GM12878 (cell line): ENCODE data around the gene ANK3. TPM values are rescaled to one million over a fixed set of nuclear protein-coding genes. Genes with fewer than 3 reads are reported as not detected.

Experiments
- ATAC-seq: fragments of 200-7000 bp; cut with Tn5 transposase; 3 replicates; pipeline ENCODE4 v1.9.1; 2020; ENCODE audit warnings: mild to moderate bottlenecking, moderate library complexity
- BruUV-seq: library from RNA; stranded (reverse); fragments of 400-500 nt; replicated peaks from 2 replicates; lab custom pipeline; 2021; lab: Mats Ljungman, UMichigan
- CTCF ChIA-PET: fragments of 300-600 bp; sonication (Branson Sonifier 250); formaldehyde crosslinking; extraction: SDS; loops from one replicate; lab custom pipeline; 2021; ENCODE audit warnings: inconsistent platforms; lab: Yijun Ruan, JAX
- POLR2A ChIA-PET: fragments of 350-600 bp; formaldehyde crosslinking; extraction: SDS; loops from one replicate; lab custom pipeline; 2021; ENCODE audit warnings: inconsistent platforms; lab: Charles Lee
- RAD21 ChIA-PET: fragments of 300-600 bp; sonication (Branson Sonifier 250); formaldehyde crosslinking; loops from one replicate; lab custom pipeline; 2023; ENCODE audit warnings: antibody characterized with exemption; ENCODE audit not compliant: unreplicated experiment; lab: Charles Lee
- SMC1A ChIA-PET: fragments of 300-600 bp; sonication (Branson Sonifier 250); formaldehyde crosslinking; loops from one replicate; lab custom pipeline; 2023; ENCODE audit not compliant: unreplicated experiment, uncharacterized antibody; lab: Charles Lee
- DNase-seq: peaks from one replicate; pipeline ENCODE4 v3.0.0-alpha.2; 2011; ENCODE audit warnings: low read depth, low spot score
- FAIRE-seq: peaks from 3 replicates; lab custom pipeline; 2011; peaks lifted over from hg19 to GRCh38; lab: Jason Lieb, UNC
- H2AFZ ChIP-seq: 2 replicates; pipeline ENCODE4 v1.6.0; 2011; ENCODE audit warnings: low read depth, low read length, control low read depth; ENCODE audit not compliant: control insufficient read depth
- H3K27ac ChIP-seq: 2 replicates; pipeline ENCODE4 v1.5.1; 2011; ENCODE audit warnings: control low read depth; ENCODE audit not compliant: control insufficient read depth, insufficient read depth
- H3K27me3 ChIP-seq, 2 experiments: replicated peaks in 1 of 2; 2 replicates each; pipeline versions ENCODE4 v1.6.0 to v1.6.1; 2011; ENCODE audit warnings: low read length in 1 of 2; ENCODE audit not compliant: control insufficient read depth in 2 of 2, insufficient read depth in 2 of 2
- H3K36me3 ChIP-seq, 2 experiments: 2 replicates each; pipeline ENCODE4 v1.5.1; 2011; ENCODE audit warnings: low read length in 1 of 2; ENCODE audit not compliant: control insufficient read depth in 2 of 2, insufficient read depth in 2 of 2
- H3K4me1 ChIP-seq: 2 replicates; pipeline ENCODE4 v1.6.1; 2011; ENCODE audit warnings: mild to moderate bottlenecking, low read length, moderate library complexity, mixed read lengths; ENCODE audit not compliant: control insufficient read depth, insufficient read depth
- H3K4me2 ChIP-seq: 2 replicates; pipeline ENCODE4 v1.6.0; 2011; ENCODE audit warnings: control low read depth; ENCODE audit not compliant: control insufficient read depth, insufficient read depth
- H3K4me3 ChIP-seq: fragments of 200-600 bp; sonication (generic); 2 replicates; pipeline ENCODE4 v1.5.1; 2016
- H3K79me2 ChIP-seq: 2 replicates; pipeline ENCODE4 v1.6.0; 2011; ENCODE audit warnings: low read length; ENCODE audit not compliant: control insufficient read depth, insufficient read depth
- H3K9ac ChIP-seq: 2 replicates; pipeline ENCODE4 v1.8.0; 2011; ENCODE audit warnings: low read length, control low read depth, mixed read lengths; ENCODE audit not compliant: control insufficient read depth, insufficient read depth
- H3K9me3 ChIP-seq: replicated peaks from 3 replicates; pipeline ENCODE4 v1.5.1; 2011; ENCODE audit warnings: mild to moderate bottlenecking, low read length; ENCODE audit not compliant: control insufficient read depth, insufficient read depth
- H4K20me1 ChIP-seq: 2 replicates; pipeline ENCODE4 v1.6.0; 2011; ENCODE audit not compliant: control insufficient read depth, insufficient read depth
- ATF2 ChIP-seq: IDR thresholded peaks from 2 replicates; pipeline ENCODE4 v1.6.1; 2012; ENCODE audit warnings: low read length, inconsistent platforms
- DPF2 ChIP-seq: fragments of 450-650 bp; IDR thresholded peaks from 2 replicates; pipeline ENCODE4 v1.6.1; 2017; ENCODE audit warnings: mild to moderate bottlenecking
- ESRRA ChIP-seq: IDR thresholded peaks from 2 replicates; pipeline ENCODE4 v1.6.1; 2012; ENCODE audit warnings: mild to moderate bottlenecking, low read length, improper control_type of control experiment
- EZH2 ChIP-seq: IDR thresholded peaks from 2 replicates; pipeline ENCODE4 v1.6.1; 2012; ENCODE audit warnings: low read depth, mild to moderate bottlenecking, control low read depth, inconsistent platforms, low read length, borderline replicate concordance; ENCODE audit not compliant: control insufficient read depth
- FOS ChIP-seq: IDR thresholded peaks from 3 replicates; pipeline ENCODE4 v1.6.1; 2011; ENCODE audit warnings: borderline replicate concordance; ENCODE audit not compliant: insufficient read length; ENCODE audit errors: extremely low read depth
- MAX ChIP-seq: IDR thresholded peaks from 2 replicates; pipeline ENCODE4 v1.6.1; 2012; ENCODE audit warnings: low read depth, low read length, improper control_type of control experiment
- NFYA ChIP-seq: IDR thresholded peaks from 2 replicates; pipeline ENCODE4 v1.6.1; 2011; ENCODE audit warnings: low read depth, mild to moderate bottlenecking, low read length, improper control_type of control experiment, borderline replicate concordance
- NFYB ChIP-seq: IDR thresholded peaks from 2 replicates; pipeline ENCODE4 v1.6.1; 2011; ENCODE audit warnings: low read depth, mild to moderate bottlenecking, low read length, improper control_type of control experiment, moderate library complexity; ENCODE audit not compliant: insufficient read depth
- PML ChIP-seq: IDR thresholded peaks from 2 replicates; pipeline ENCODE4 v1.6.1; 2012; ENCODE audit warnings: low read length, inconsistent platforms
- POLR2AphosphoS2 ChIP-seq: IDR thresholded peaks from 2 replicates; pipeline ENCODE4 v1.6.1; 2011; ENCODE audit warnings: low read depth, mild to moderate bottlenecking, low read length, improper control_type of control experiment, moderate library complexity
- POLR2AphosphoS5 ChIP-seq: IDR thresholded peaks from 2 replicates; pipeline ENCODE4 v1.6.1; 2011; ENCODE audit warnings: mild to moderate bottlenecking, low read length, inconsistent platforms
- RFX5 ChIP-seq: IDR thresholded peaks from 2 replicates; pipeline ENCODE4 v1.6.1; 2011; ENCODE audit warnings: low read depth, low read length, improper control_type of control experiment
- SP1 ChIP-seq: IDR thresholded peaks from one replicate; pipeline ENCODE4 v1.6.1; 2011; ENCODE audit warnings: low read depth, low read length
- STAT3 ChIP-seq: IDR thresholded peaks from 2 replicates; pipeline ENCODE4 v1.6.1; 2011; ENCODE audit warnings: low read depth, low read length, improper control_type of control experiment
- TCF7 ChIP-seq: IDR thresholded peaks from 2 replicates; pipeline ENCODE4 v1.6.1; 2014; ENCODE audit warnings: antibody characterized with exemption, borderline replicate concordance
- USF1 ChIP-seq: IDR thresholded peaks from 2 replicates; pipeline ENCODE4 v1.6.1; 2011; ENCODE audit warnings: borderline replicate concordance, low read depth, mild to moderate bottlenecking, moderate library complexity, mixed read lengths, low read length; ENCODE audit not compliant: insufficient read depth; ENCODE audit errors: extremely low read length
- ZSCAN29 ChIP-seq: fragments of 450-650 bp; IDR thresholded peaks from 2 replicates; pipeline ENCODE4 v1.6.1; 2017; ENCODE audit warnings: mild to moderate bottlenecking, moderate library complexity
- WGBS: methylation state at CpG from one replicate; pipeline ENCODE4 v1.1.6; 2016; ENCODE audit warnings: low lambda C conversion rate; ENCODE audit not compliant: insufficient replicate concordance, insufficient coverage; ENCODE audit errors: missing lambda C conversion rate; 5-methylcytosine and 5-hydroxymethylcytosine counted together
- in situ Hi-C: fragments of 300-500 bp; cut with MboI; formaldehyde crosslinking; loops from 9 replicates; pipeline ENCODE4 v1.14.3; 2018; ENCODE audit warnings: mixed read lengths
- intact Hi-C: fragments of 100-400 bp; cut with micrococcal nuclease; formaldehyde crosslinking; loops from one replicate; pipeline ENCODE4 v1.14.2; 2022; ENCODE audit not compliant: unreplicated experiment
- polyA plus RNA-seq, 11 experiments: library from polyadenylated mRNA; depleted of rRNA in 4 of 11; unstranded in 6 of 11; stranded (reverse) in 5 of 11; fragments of >200 nt; fragmentation: Nextera tagmentation in 4 of 11; fragmentation: Illumina TruSeq in 1 of 11; extraction: Ambion mirVana in 4 of 11; extraction: Trizol in 1 of 11; gene quantifications; 1 replicate in 1 of 11; 2 replicates in 10 of 11; pipeline versions ENCODE4 v1.2.1 to v1.2.3, GENCODE V29; 2011 to 2016; ENCODE audit warnings: inconsistent platforms in 2 of 11, missing spikeins in 2 of 11, low read depth in 1 of 11
- total RNA-seq, 4 experiments: library from RNA; depleted of rRNA in 3 of 4; stranded (reverse); fragments of >200 nt in 3 of 4; fragmentation: Illumina TruSeq in 1 of 4; extraction: Trizol in 1 of 4; gene quantifications; 2 replicates each; pipeline versions ENCODE4 v1.2.1 to v1.2.3, GENCODE V29; 2013 to 2021

The ANK3 gene
- total and polyA plus RNA-seq, 10 of the 15 experiments (the other 5 are each of a cell fraction or from before 2014, with no cell fraction given): 0.06 to 0.82 (median 0.20) TPM; not detected in 2

- TF ChIP-seq RFX5 (no peak), ATF2 (no peak), NFYA (no peak), NFYB (no peak), EZH2 (no peak), USF1 (no peak), ESRRA (no peak), POLR2AphosphoS5 (no peak), TCF7 (no peak), PML (no peak)
Measured at GRCh38 chr10:60410970-60411369, 21.3 kb upstream of the ANK3 start (continued).

GRCh38 chr10:60409202-60409601 is 19.5 kb upstream of the ANK3 start:
- Histone ChIP-seq H3K9me3 (no peaks in the 10 kb centered on the region), H3K9ac (no peak overlapping the region), H3K36me3 (no peaks in the 10 kb centered on the region), H3K27me3 (no peaks in the 10 kb centered on the region), H3K4me3 (no peak overlapping the region), H3K4me1 (no peaks in the 10 kb centered on the region), H3K27ac (no peak overlapping the region), H2AFZ (no peak overlapping the region), H4K20me1 (no peaks in the 10 kb centered on the region), H3K4me2 (no peak overlapping the region), H3K79me2 (no peaks in the 10 kb centered on the region)
- DNase-seq: no peak
- TF ChIP-seq MAX (no peak), DPF2 (no peak), POLR2AphosphoS2 (no peak), RFX5 (no peak), ZSCAN29 (no peak), SP1 (no peak), FOS (no peak), STAT3 (no peak)
- FAIRE-seq: no peak
- ATAC-seq: no peak
- CTCF ChIA-PET: interaction anchor here (1.0 to 1.8 kb wide), 4 partner anchors 21 to 73 kb away, joined by 3 to 4 read pairs (median 4); no protein-coding TSS in a partner anchor
- RAD21 ChIA-PET: no interaction called here
- in situ Hi-C loops: no loop called here
- intact Hi-C loops: loop anchor here (5.0 kb wide), 1 partner anchor 57 kb away; no protein-coding TSS in a partner anchor
- POLR2A ChIA-PET: interaction anchor here (0.6 kb wide), 1 partner anchor 791 kb away, joined by 3 read pairs; no protein-coding TSS in a partner anchor
- 47% methylated on average over 2 of the region's 2 CpGs for WGBS
- SMC1A ChIA-PET: interaction anchor here (0.9 to 1.3 kb wide), 8 partner anchors 10 to 237 kb away, joined by 3 to 4 read pairs (median 3); no protein-coding TSS in a partner anchor
- no TSS peak for BruUV-seq
